HG03558 (cell line): ENCODE measurements around the gene WDR64.
"Not testable (repeated sequence)": the region's sequence is repeated elsewhere in the genome, so short reads cannot be mapped to it uniquely, and the experiment has no call there.

Experiments
- ATAC-seq: cut with Tn5 transposase; IDR thresholded peaks from one replicate; pipeline ENCODE4 v1.9.1; 2021; ENCODE audit warnings: moderate number of reproducible peaks; ENCODE audit not compliant: unreplicated experiment; ENCODE audit errors: extremely low read depth

Gene WDR64

GRCh38 chr1:241826613-241827012, 174.5 kb downstream of the WDR64 start:
- ATAC-seq = not testable (repeated sequence)

DNA sequence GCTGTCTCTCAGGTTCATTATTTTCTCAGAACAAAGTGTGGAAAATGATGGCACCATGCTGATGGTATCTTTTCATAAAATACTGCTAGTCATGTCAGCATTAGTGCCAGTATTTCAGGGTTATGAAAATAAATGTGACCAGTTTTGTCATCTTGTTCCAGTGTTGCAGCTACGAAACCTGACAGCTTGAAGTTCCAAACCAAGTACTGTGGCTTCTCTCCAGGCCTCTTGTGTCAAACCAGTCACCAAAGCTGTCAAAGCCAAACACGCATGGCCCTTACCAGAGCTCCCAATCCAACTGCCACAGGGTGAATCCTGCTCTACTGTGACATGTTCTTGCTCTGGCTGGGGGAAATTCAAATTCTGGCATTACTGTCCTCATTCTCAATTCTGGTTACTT, 175.2 kb downstream of the WDR64 start:
- ATAC-seq = no peak

- ATAC-seq = no peak
These were observed 176.5 kb downstream of the WDR64 start for GRCh38 chr1:241828463-241829021.

GRCh38 chr1:241829468-241829867, 177.4 kb downstream of the WDR64 start:
- no peak for ATAC-seq

DNA sequence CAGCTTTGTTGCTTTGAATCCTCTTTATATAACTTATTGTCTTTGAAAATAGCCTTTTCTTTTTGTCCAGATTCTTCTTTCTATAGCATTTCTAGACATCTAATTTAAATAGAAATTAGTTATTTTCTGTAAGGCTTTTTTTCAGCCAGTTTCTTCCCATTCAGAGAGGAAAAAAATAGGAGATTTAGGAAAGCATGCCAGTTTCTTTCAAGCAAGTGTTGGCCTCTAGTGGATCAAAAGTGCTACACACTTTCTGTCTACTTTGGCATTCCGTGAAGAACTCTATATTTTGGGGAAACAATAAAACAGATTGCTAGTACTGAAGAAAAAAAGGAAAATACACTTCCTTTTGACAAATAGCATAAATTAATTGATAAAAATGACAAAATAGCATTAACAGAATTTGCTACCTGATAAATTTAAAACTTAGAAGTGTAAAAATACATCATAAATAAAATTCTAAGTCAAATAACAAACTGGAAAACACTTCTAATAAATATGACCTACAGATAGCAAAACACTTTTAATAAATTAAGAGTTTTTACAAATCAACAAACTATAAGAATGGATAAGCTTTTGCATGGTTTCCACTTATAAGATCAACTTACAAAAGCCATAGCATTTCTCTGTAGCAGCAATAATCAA, 182.8 kb downstream of the WDR64 start:
- no peak for ATAC-seq

DNA sequence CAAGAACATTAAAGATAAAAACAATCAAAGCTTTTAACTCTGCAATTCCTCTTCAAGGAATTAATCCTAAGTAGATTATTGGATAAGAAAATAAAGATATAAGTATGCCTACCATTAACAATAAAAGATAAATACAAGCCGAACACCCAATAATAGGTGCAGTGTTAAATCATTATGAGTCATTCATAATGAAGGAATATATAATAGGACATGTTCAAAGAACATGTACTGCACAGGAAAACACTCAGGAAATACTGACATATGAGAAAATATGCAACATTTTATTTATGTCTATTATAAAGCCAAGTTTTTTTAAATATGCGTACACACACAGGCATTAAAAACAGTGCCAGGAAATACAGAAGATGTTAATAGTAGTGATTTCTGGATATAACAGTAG, 184.9 kb downstream of the WDR64 start:
- no peak for ATAC-seq

- no peak for ATAC-seq
These were observed 185.3 kb downstream of the WDR64 start for GRCh38 chr1:241837416-241837815.

DNA sequence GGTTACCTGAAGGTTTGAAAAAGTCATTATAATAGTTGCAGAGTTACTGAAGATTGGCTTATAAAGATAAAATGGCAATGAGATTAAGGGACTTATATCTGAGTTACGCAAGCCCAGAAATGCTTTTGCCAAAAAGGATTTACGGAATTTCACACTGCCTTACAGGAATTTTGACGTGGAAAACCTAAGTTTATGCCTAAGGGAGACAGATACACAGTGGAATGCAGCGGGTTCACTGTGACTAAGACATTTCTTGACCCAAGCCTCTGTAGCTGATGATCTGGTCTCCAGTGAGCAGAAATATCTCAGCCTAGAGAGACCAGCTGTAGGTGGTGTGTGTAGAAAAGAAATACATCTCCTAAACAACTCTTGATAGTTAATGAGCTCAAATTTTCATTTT, 185.8 kb downstream of the WDR64 start:
- no peak for ATAC-seq

GRCh38 chr1:241838897-241839296, 186.8 kb downstream of the WDR64 start:
- ATAC-seq = no peak

DNA sequence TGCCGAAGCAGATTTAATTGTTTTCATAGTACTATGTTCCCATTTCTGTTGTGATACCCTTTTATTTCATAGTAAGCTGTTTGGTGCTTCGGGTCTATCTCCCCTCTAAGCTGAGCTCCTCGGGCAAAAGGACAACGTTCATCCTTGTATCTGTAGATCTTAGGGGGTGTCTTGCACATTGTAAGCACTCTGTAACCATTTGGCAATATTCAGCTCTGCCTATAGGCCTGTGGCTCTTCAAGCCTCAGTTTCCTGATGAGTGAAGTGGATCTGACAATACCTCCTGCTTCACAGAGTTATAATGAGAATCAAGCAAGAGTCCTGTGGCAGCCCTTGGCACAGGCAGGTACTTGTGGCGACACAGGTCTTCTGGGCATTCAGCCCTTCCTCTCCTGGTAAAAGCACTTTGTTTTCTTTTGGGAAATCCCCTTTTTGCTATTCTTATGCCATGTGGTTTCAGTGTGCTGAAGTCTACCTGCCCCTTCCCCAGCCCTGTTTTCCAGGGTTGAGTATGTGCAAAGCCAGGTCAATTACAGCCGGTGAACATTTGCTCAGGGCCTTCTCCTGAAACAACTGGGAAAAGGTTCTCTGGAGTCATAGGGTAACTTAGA, 187.4 kb downstream of the WDR64 start:
- peak; percentile 56 for ATAC-seq

DNA sequence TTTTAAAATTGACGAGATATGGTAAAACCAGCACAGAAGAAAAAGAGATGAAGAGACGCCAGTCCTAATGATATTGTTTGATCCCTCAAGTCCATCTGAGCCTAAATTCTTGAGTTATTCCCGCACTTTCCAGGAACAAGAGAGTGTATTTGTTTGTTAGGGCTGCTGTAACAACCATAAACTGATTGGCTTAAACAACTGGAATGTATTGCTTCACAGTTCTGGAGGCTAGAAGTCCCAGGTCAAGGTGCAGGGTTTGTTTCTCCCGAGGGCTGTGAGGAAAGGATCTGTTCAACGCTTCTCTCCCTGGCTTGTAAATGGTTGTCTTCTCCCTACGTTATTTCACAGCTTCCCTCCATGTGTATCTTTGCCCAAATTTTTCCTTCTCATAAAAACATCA, 188.1 kb downstream of the WDR64 start:
- no peak for ATAC-seq

- ATAC-seq = no peak
These were observed 189.6 kb downstream of the WDR64 start for GRCh38 chr1:241841691-241842090.

GRCh38 chr1:241842565-241842964, 190.5 kb downstream of the WDR64 start:
- ATAC-seq = no peak

DNA sequence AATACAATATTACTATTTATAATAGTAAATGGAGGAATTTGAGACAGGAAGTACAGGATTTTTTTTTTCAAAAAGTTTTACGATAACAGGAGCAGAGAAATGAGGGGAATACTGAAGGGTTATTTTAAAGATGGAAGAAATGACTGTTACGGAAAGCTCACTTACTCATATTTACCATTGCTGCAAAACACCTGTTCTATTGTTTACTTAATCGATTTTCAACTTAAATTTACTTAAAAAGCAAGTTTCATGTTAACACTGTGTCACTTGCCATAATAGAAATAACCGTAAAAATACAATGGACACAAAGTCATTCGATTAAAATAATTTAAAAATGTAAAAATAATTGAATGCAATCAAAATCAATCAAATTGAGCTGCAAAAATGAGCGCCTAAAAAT, 192.5 kb downstream of the WDR64 start:
- no peak for ATAC-seq

DNA sequence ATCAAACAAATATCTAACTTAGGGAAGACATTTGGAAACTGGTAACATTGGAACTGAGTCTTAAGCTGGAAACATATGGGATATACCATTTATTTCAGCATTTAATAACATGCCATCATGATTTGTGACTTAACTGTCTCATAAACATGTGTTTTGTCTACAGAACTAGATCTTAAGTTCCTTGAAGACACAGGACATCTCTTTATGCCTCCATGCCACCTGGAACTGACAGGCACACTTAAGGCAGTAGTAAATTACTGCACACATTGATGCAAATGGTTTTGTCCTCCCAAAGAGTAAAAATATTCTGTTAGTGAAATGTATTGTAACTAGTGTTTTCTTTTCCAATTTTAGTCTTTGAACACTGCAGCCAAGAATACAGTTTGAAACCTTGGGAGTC, 194.3 kb downstream of the WDR64 start:
- ATAC-seq = no peak

DNA sequence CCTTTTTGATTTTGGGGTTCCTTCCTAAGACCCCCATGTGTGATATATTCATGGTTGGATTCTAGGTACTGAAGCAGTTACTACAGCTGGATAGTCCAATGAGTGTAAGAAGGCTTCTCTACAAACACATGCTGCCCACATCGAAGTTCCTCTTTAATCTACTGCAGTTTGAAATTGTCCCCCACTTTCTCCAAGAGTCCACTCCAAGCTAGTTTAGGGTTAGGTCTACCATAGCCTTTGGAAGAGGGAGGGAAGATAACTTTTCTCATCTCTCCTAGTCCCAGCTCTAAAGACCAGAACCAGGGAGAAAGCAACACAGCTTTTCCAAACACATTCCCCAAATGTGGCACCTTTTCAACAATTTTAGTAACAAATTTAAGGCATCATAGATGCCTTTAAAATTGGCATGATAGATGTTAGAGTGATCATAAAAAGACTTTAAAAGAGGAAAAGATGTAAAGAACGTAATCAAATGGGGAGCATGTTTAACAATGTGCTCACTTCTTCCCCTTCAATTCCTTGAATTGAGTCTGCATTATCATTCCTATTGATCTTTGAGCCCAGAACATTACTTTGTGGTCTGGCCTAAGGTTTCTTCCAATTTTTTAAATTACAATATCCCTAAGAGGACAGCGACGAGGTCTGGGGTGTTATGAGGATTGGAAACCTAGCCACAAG, 194.9 kb downstream of the WDR64 start:
- no peak for ATAC-seq

- no peak for ATAC-seq
These were observed 195.4 kb downstream of the WDR64 start for GRCh38 chr1:241847540-241847795.

DNA sequence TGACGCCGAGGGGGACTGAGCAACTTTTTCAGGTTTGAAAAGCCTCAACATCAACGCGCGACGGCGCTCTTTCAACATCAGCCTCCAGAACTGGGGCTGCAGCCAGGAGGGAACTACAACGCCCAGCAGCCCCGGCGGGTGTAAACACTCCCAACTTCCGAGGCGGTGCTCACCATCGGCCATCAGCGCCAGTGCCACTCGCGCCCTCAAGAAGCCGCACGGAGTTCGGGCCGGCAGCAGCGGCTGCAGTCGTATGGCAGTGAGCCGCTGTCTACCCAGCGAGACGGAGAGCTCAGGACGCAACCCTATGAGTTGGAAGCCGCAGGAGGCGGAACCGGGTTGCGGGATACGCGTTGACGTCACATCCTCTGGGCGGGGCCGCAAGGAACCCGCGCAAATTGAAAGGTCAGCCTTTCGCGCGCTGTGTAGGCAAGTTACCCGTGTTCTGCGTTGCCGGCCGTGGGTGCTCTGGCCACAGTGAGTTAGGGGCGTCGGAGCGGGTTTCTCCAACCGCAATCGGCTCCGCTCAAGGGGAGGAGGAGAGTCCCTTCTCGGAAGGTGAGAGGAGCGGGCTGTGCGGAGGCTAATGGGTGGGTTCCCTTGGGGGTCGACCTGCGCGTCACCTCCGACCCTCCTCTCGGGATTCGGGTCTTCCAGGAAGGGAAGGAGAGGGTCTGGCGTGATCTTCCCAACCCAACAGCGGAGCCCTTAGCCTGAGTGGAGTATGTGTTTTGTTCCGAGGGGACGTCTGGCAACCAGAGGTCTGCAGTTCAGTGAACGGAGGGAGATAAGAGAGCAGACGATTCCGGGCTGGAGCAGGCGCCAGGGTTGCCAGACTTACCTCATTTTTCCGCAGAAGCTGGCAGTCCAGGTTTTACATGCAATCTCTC, 196.0 kb downstream of the WDR64 start, which contains the start of gene EXO1:
Gene EXO1, plus strand, starts transcription at position 409 of the 890 bp plus-strand sequence. CDS start 2,222 bp downstream, outside the sequence.
- peak; percentile 93 for ATAC-seq

DNA sequence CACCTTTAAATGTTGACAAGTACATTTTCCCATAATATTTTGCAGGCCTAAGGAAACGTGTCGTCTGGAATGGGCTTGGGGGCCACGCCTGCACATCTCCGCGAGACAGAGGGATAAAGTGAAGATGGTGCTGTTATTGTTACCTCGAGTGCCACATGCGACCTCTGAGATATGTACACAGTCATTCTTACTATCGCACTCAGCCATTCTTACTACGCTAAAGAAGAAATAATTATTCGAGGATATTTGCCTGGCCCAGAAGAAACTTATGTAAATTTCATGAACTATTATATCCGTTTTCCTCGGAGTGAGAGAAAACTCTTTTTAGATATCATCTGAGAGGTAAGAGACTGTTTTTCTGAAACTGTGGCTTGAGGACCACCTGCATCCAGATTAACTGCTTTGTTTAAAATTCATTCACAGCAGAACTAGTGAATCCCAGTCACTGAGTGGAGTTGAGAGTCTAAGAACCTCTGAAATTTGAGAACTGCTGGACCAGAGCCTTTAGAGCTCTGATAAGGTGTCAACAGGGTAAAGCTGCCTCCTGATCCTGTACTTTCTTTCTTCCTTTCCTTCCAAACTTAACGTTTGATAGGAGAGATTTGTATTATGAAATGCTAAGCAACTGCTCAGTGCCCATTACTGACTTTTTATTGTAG, 196.7 kb downstream of the WDR64 start:
- no peak for ATAC-seq

DNA sequence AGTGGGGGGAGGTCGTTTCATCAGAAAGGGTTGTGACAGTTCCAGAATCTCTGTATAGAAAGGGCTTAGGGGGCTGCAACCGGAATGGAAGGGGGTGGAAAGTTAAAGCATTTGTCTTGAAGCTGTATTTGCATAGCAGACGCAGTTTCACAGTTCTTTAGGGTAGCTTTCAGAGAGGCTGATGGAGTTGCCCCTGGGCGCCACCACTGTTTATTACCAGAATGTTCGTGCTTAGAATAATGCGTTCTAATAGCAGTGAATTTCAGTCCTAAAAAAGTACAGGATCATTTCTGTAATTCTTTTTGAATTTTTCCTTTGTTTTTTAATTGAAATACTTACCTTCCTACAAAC, 197.2 kb downstream of the WDR64 start:
- no peak for ATAC-seq
